22Rv1 (cell line): ENCODE data around the gene RPL13A.

Source experiments
- H3K27ac ChIP-seq: fragments of 450-650 bp; 2 replicates; pipeline ENCODE4 v1.5.1; 2017
- ZFX ChIP-seq: fragments of 450-650 bp; IDR thresholded peaks from 2 replicates; pipeline ENCODE4 v1.6.1; 2017; ENCODE audit warnings: antibody characterized with exemption, borderline replicate concordance
- TF ChIP-seq, protein P1 (sequence below): fragments of 450-650 bp; IDR thresholded peaks from 2 replicates; pipeline ENCODE4 v1.5.1; 2017; ENCODE audit warnings: mild to moderate bottlenecking

The RPL13A gene

DNA sequence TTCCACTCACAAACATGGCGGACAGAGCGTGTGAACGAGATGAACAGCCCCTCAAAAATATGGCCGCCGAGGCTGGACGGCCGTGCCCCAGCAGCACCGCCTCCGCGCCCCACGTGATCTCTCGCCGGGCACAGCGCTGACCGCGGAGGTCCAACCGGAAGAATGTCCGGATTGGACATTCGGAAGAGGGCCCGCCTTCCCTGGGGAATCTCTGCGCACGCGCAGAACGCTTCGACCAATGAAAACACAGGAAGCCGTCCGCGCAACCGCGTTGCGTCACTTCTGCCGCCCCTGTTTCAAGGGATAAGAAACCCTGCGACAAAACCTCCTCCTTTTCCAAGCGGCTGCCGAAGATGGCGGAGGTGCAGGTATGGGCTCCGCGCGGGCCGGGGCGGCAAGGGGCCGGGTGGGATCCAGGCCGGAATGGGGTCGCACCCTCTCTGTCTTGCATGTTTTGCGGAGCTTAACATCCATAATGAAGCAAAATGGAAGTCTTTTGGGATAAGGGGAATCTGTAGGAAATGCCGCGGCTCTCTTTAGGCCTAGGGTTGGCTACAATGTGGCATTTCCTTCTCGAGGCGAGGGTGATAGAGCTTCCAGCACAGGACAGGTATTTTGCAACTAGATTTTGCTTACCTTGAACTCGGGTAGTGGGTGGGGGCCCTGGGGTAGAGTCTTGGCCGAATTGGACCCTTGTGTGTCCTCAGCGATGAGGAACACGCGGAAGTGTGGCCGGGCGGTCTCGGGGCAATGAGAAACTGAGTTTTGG, at the start of gene RPL13A:
Gene RPL13A, plus strand, starts transcription at position 332 of the 769 bp plus-strand sequence. Its CDS starts 22 bp downstream, at position 354.
- TF ChIP-seq, protein P1, sequence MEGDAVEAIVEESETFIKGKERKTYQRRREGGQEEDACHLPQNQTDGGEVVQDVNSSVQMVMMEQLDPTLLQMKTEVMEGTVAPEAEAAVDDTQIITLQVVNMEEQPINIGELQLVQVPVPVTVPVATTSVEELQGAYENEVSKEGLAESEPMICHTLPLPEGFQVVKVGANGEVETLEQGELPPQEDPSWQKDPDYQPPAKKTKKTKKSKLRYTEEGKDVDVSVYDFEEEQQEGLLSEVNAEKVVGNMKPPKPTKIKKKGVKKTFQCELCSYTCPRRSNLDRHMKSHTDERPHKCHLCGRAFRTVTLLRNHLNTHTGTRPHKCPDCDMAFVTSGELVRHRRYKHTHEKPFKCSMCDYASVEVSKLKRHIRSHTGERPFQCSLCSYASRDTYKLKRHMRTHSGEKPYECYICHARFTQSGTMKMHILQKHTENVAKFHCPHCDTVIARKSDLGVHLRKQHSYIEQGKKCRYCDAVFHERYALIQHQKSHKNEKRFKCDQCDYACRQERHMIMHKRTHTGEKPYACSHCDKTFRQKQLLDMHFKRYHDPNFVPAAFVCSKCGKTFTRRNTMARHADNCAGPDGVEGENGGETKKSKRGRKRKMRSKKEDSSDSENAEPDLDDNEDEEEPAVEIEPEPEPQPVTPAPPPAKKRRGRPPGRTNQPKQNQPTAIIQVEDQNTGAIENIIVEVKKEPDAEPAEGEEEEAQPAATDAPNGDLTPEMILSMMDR = no peak
- no peak for TF ChIP-seq ZFX
- H3K27ac ChIP-seq = peak within 1 kb of the TSS; percentile 98

DNA sequence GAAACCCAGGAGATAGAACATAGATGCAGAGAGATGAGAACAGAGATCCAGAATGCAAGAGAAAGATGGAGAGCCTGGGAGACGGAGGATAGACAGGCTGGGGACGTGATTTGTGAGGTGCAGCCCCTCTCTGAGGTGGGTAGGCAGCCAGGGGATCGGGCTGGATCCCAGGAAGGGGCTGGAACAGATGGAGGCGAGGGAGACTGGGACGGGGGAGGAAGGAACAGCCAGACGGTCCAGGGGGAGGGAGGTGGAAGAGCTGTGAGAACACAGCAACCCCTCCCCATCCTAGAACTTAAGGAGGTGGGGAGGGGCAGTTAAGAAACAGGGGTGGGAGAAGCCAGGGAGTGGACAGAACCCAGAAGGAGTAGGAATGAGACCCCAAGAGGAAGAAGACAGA, 49.1 kb upstream of the RPL13A start:
- no peak overlapping the region for H3K27ac ChIP-seq
- TF ChIP-seq, protein P1 = no peak
- TF ChIP-seq ZFX = no peak

DNA sequence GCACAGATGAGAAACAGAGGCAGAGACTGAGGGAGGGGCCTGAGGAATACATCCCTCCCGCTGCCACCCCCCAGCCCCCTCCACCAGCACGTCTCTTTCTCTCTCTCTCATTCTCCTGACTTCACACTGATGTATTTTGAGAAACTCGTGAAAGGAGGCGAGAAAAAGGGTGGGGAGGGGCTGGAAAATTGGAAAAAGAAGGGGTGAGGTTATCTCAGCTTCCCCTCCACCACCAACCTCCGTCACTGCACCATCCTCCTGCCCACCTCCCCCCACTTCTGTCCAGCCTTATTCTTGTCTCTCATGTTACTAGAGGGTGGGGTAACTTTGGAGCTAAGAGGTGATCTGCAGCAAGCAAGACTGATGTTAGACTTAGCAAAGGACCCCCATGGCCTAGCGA, 47.6 kb upstream of the RPL13A start:
- no peak overlapping the region for H3K27ac ChIP-seq
- TF ChIP-seq, protein P1 = no peak

DNA sequence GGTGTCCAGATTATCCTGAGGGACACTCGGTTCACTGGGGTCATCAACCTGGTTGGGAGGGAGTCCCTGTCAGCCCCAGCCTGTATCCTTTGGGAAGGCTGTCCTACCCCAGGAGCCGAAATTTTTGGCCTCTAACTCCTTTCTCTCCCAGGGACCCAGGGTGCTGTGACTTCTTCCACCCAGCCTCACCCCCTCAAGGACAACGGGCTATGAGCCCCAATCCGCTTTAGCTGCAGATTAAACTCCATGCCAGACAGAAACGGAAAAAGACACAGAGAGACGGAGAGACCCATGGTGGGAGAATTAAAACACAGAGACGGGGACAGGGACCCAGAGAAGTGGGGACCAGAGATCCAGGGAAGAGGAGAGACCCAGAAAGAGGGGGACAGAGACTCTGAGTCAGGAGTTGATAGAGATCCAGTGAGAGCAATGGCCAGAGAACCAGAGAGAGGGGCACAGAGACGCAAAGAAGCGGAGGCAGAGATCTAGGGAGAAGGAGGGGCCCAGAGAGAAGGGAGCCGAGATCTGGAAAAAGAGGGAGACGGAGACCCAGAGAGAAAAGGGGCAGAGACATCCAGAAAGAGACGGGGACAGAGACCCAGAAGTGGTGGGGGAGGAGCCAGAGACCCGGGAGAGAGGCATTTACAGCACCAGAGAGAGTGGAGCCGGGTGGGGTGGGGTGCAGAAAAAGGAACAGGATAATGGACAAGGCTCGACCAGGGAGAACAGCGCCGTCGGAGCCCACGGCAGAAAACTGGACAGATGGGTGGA, 46.8 kb upstream of the RPL13A start:
- TF ChIP-seq ZFX = no peak
- TF ChIP-seq, protein P1 = no peak
- no peak overlapping the region for H3K27ac ChIP-seq

DNA sequence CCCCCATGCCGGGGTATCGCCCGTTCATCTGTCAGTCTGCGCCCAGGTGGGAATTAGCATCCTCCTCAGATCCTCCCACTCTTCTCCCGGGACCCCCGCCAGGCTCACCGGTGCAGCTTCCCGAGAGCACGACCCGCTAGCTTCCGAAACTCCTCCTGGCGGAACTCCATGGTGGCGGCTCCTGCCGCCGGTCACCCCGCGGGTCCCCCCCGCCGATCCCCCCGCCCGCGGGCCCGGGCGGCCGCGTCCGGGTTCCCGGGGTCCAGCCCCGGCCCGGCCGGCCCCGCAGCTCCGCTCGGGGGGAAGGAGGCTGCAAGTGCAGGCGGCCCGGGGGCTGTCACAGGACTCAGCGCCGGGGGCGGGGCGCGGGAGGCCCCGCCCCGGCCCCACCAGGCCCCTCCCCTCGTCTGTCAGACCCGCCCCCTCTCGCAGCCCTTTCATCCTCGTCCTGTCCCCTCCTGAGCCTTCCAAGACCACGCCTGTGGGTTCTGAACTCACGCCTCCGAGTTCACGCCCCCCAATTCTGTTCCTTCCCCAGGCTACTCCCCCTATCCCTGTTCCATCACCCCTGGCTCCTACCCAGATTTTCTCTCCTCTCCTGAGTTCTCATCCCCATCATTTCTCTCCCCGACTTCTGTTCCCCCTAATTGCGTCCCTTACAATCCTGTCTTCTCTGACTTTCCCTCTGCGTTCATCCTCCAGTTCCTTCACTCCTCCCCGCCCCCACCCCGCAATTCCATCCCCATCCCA, 46.0 kb upstream of the RPL13A start, which contains the start of gene SLC17A7:
Gene SLC17A7, minus strand, starts transcription at position 318 of the 750 bp plus-strand sequence. Its CDS starts 148 bp downstream, at position 170.
- no peak for TF ChIP-seq ZFX
- TF ChIP-seq, protein P1 = 0 out of 2 replicates have a peak, but pooled peaks have one; percentile 6
- peak within 1 kb of the TSS; percentile 95 for H3K27ac ChIP-seq

DNA sequence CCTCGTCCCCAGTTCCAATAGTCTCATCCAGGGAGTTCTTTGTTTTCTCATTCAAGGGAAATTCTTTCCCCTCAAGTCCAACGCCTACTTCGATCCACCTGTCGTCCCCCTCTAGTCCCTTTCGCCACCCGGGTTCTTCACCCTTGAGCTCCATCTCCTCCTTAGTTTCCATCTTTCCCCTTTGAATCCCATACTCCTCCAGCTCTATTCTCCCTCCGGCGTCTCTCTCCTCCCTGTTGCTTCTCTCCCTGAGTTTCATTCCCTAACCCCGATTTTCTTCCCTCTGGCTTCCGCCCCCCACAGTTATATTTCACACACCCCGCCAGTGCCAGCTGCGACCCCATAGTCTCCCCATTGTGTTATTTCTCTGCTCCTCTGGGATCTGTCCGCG, 45.5 kb upstream of the RPL13A start:
- H3K27ac ChIP-seq = peak overlapping the region; percentile 95

More for the DNA sequence above, 45.5 kb upstream of the RPL13A start:
- TF ChIP-seq, protein P1 = no peak
- no peak for TF ChIP-seq ZFX
